HEK293 (cell line): ENCODE measurements around the gene CPNE5.

Source experiments
- GFI1B ChIP-seq: fragments of 450-650 bp; formaldehyde crosslinking; IDR thresholded peaks from 2 replicates; pipeline ENCODE4 v1.5.1; 2016; ENCODE audit warnings: missing biosample characterization, missing genetic modification characterization
- GLIS1 ChIP-seq: fragments of 450-650 bp; formaldehyde crosslinking; IDR thresholded peaks from 2 replicates; pipeline ENCODE4 v1.5.1; 2016; ENCODE audit warnings: missing biosample characterization, missing genetic modification characterization
- SALL2 ChIP-seq: fragments of 450-650 bp; formaldehyde crosslinking; IDR thresholded peaks from 2 replicates; pipeline ENCODE4 v1.5.0; 2017; ENCODE audit warnings: missing biosample characterization, mild to moderate bottlenecking, missing genetic modification characterization, borderline replicate concordance
- ZBTB7A ChIP-seq: fragments of 450-650 bp; formaldehyde crosslinking; IDR thresholded peaks from 2 replicates; pipeline ENCODE4 v1.5.1; 2016; ENCODE audit warnings: low read depth, missing biosample characterization, missing genetic modification characterization
- ZEB2 ChIP-seq: fragments of 450-650 bp; formaldehyde crosslinking; IDR thresholded peaks from 2 replicates; pipeline ENCODE4 v1.5.1; 2016; ENCODE audit warnings: missing biosample characterization, missing genetic modification characterization
- ZNF146 ChIP-seq: fragments of 450-650 bp; formaldehyde crosslinking; IDR thresholded peaks from 2 replicates; pipeline ENCODE4 v1.5.1; 2016; ENCODE audit warnings: missing biosample characterization, missing genetic modification characterization
- ZNF175 ChIP-seq: fragments of 450-650 bp; formaldehyde crosslinking; IDR thresholded peaks from 2 replicates; pipeline ENCODE4 v1.5.1; 2016; ENCODE audit warnings: missing biosample characterization, missing genetic modification characterization
- ZNF302 ChIP-seq: fragments of 450-650 bp; formaldehyde crosslinking; IDR thresholded peaks from 2 replicates; pipeline ENCODE4 v1.5.1; 2016; ENCODE audit warnings: missing biosample characterization, missing genetic modification characterization, low read depth
- ZNF341 ChIP-seq: fragments of 450-650 bp; formaldehyde crosslinking; IDR thresholded peaks from 2 replicates; pipeline ENCODE4; 2016; ENCODE audit warnings: low read depth, missing biosample characterization, missing genetic modification characterization
- ZNF366 ChIP-seq: fragments of 450-650 bp; formaldehyde crosslinking; conservative IDR thresholded peaks from 2 replicates; pipeline ENCODE4 v1.5.1; 2016; ENCODE audit warnings: missing biosample characterization, missing genetic modification characterization
- ZNF394 ChIP-seq: fragments of 450-650 bp; formaldehyde crosslinking; IDR thresholded peaks from 2 replicates; pipeline ENCODE4 v1.5.1; 2016; ENCODE audit warnings: missing biosample characterization, missing genetic modification characterization, mild to moderate bottlenecking, moderate library complexity, borderline replicate concordance
- ZNF549 ChIP-seq: fragments of 450-650 bp; IDR thresholded peaks from 2 replicates; pipeline ENCODE4 v1.5.1; 2018; ENCODE audit warnings: missing biosample characterization, missing genetic modification characterization, mild to moderate bottlenecking, inconsistent platforms, moderate library complexity
- ZNF555 ChIP-seq: fragments of 450-650 bp; formaldehyde crosslinking; conservative IDR thresholded peaks from 2 replicates; pipeline ENCODE4 v1.5.1; 2017; ENCODE audit warnings: missing biosample characterization, mild to moderate bottlenecking, missing genetic modification characterization, inconsistent platforms
- ZNF560 ChIP-seq: fragments of 450-650 bp; formaldehyde crosslinking; IDR thresholded peaks from 2 replicates; pipeline ENCODE4 v1.5.1; 2017; ENCODE audit warnings: missing biosample characterization, missing genetic modification characterization, borderline replicate concordance
- ZNF624 ChIP-seq: fragments of 450-650 bp; formaldehyde crosslinking; IDR thresholded peaks from 2 replicates; pipeline ENCODE4 v1.5.1; 2017; ENCODE audit warnings: missing biosample characterization, missing genetic modification characterization
- ZNF629 ChIP-seq: fragments of 450-650 bp; formaldehyde crosslinking; IDR thresholded peaks from 2 replicates; pipeline ENCODE4 v1.5.1; 2017; ENCODE audit warnings: missing biosample characterization, missing genetic modification characterization
- ZNF776 ChIP-seq: fragments of 450-650 bp; formaldehyde crosslinking; IDR thresholded peaks from 2 replicates; pipeline ENCODE4 v1.5.0; 2017; ENCODE audit warnings: missing biosample characterization, missing genetic modification characterization, borderline replicate concordance
- TF ChIP-seq, protein P1 (sequence below): fragments of 450-650 bp; formaldehyde crosslinking; IDR thresholded peaks from 2 replicates; pipeline ENCODE4 v1.5.1; 2017; ENCODE audit warnings: missing biosample characterization, missing genetic modification characterization
- TF ChIP-seq, protein P2 (sequence below): fragments of 450-650 bp; formaldehyde crosslinking; IDR thresholded peaks from 2 replicates; pipeline ENCODE4 v1.5.1; 2017; ENCODE audit warnings: missing biosample characterization, missing genetic modification characterization
- TF ChIP-seq, protein P3 (sequence below): fragments of 450-650 bp; formaldehyde crosslinking; IDR thresholded peaks from 2 replicates; pipeline ENCODE4 v1.5.1; 2017; ENCODE audit warnings: missing biosample characterization, missing genetic modification characterization
- TF ChIP-seq, protein P4 (sequence below): fragments of 450-650 bp; formaldehyde crosslinking; IDR thresholded peaks from 2 replicates; pipeline ENCODE4 v1.5.1; 2016; ENCODE audit warnings: missing biosample characterization, missing genetic modification characterization
- TF ChIP-seq, protein P5 (sequence below): fragments of 450-650 bp; formaldehyde crosslinking; IDR thresholded peaks from 2 replicates; pipeline ENCODE4 v1.5.1; 2017; ENCODE audit warnings: missing biosample characterization, missing genetic modification characterization
- TF ChIP-seq, protein P6 (sequence below): fragments of 450-650 bp; formaldehyde crosslinking; IDR thresholded peaks from 2 replicates; pipeline ENCODE4 v1.5.1; 2016; ENCODE audit warnings: missing biosample characterization, missing genetic modification characterization

Gene CPNE5

DNA sequence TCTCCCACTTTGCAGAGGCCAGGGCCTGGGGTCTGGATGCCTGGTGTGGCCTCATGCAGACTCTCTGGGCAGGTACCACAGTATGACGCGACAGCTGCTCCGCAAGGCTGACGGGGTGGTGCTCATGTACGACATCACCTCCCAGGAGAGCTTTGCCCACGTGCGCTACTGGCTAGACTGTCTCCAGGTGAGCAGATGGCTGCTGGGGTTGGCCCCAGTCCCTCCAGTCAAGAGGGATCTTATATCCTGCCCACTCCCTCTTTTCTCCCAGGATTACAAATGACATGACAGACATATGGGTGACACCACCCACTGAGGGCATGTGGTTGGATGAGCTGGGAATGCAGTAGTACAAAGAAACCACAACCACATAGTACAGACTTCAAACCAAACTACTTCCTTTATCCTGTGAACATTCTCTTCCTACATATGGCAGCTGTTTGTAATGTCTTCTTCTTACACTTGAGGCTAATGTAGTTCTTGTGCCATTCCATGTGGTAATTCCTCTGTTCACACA is 111.7 kb downstream of the CPNE5 start (continued):
- TF ChIP-seq, protein P1, sequence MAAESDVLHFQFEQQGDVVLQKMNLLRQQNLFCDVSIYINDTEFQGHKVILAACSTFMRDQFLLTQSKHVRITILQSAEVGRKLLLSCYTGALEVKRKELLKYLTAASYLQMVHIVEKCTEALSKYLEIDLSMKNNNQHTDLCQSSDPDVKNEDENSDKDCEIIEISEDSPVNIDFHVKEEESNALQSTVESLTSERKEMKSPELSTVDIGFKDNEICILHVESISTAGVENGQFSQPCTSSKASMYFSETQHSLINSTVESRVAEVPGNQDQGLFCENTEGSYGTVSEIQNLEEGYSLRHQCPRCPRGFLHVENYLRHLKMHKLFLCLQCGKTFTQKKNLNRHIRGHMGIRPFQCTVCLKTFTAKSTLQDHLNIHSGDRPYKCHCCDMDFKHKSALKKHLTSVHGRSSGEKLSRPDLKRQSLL (tag by site-specific recombination) = no peak
- TF ChIP-seq, protein P2, sequence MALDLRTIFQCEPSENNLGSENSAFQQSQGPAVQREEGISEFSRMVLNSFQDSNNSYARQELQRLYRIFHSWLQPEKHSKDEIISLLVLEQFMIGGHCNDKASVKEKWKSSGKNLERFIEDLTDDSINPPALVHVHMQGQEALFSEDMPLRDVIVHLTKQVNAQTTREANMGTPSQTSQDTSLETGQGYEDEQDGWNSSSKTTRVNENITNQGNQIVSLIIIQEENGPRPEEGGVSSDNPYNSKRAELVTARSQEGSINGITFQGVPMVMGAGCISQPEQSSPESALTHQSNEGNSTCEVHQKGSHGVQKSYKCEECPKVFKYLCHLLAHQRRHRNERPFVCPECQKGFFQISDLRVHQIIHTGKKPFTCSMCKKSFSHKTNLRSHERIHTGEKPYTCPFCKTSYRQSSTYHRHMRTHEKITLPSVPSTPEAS (tag by site-specific recombination) = no peak
- TF ChIP-seq, protein P3, sequence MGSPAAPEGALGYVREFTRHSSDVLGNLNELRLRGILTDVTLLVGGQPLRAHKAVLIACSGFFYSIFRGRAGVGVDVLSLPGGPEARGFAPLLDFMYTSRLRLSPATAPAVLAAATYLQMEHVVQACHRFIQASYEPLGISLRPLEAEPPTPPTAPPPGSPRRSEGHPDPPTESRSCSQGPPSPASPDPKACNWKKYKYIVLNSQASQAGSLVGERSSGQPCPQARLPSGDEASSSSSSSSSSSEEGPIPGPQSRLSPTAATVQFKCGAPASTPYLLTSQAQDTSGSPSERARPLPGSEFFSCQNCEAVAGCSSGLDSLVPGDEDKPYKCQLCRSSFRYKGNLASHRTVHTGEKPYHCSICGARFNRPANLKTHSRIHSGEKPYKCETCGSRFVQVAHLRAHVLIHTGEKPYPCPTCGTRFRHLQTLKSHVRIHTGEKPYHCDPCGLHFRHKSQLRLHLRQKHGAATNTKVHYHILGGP (tag by site-specific recombination) = no peak
- TF ChIP-seq ZNF366 = no peak
- no peak for TF ChIP-seq SALL2
- TF ChIP-seq, protein P4, sequence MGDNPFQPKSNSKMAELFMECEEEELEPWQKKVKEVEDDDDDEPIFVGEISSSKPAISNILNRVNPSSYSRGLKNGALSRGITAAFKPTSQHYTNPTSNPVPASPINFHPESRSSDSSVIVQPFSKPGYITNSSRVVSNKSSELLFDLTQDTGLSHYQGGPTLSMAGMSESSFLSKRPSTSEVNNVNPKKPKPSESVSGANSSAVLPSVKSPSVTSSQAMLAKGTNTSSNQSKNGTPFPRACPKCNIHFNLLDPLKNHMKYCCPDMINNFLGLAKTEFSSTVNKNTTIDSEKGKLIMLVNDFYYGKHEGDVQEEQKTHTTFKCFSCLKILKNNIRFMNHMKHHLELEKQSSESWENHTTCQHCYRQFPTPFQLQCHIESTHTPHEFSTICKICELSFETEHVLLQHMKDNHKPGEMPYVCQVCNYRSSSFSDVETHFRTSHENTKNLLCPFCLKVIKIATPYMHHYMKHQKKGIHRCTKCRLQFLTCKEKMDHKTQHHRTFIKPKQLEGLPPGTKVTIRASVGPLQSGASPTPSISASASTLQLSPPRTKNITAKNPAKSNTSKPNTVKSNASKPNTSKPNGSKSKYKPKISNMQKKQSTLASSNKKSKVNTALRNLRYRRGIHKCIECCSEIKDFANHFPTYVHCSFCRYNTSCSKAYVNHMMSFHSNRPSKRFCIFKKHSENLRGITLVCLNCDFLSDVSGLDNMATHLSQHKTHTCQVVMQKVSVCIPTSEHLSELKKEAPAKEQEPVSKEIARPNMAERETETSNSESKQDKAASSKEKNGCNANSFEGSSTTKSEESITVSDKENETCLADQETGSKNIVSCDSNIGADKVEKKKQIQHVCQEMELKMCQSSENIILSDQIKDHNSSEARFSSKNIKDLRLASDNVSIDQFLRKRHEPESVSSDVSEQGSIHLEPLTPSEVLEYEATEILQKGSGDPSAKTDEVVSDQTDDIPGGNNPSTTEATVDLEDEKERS (tag by site-specific recombination) = no peak
- no peak for TF ChIP-seq ZNF341 (tag by site-specific recombination)
- no peak for TF ChIP-seq ZNF624 (tag by site-specific recombination)
- TF ChIP-seq ZNF394 (tag by site-specific recombination) = no peak
- peak; percentile 28; the same call in 1 of the 2 replicates for TF ChIP-seq ZNF629
- TF ChIP-seq, protein P5, sequence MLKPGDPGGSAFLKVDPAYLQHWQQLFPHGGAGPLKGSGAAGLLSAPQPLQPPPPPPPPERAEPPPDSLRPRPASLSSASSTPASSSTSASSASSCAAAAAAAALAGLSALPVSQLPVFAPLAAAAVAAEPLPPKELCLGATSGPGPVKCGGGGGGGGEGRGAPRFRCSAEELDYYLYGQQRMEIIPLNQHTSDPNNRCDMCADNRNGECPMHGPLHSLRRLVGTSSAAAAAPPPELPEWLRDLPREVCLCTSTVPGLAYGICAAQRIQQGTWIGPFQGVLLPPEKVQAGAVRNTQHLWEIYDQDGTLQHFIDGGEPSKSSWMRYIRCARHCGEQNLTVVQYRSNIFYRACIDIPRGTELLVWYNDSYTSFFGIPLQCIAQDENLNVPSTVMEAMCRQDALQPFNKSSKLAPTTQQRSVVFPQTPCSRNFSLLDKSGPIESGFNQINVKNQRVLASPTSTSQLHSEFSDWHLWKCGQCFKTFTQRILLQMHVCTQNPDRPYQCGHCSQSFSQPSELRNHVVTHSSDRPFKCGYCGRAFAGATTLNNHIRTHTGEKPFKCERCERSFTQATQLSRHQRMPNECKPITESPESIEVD (tag by site-specific recombination) = no peak
- no peak for TF ChIP-seq ZBTB7A
- TF ChIP-seq, protein P6, sequence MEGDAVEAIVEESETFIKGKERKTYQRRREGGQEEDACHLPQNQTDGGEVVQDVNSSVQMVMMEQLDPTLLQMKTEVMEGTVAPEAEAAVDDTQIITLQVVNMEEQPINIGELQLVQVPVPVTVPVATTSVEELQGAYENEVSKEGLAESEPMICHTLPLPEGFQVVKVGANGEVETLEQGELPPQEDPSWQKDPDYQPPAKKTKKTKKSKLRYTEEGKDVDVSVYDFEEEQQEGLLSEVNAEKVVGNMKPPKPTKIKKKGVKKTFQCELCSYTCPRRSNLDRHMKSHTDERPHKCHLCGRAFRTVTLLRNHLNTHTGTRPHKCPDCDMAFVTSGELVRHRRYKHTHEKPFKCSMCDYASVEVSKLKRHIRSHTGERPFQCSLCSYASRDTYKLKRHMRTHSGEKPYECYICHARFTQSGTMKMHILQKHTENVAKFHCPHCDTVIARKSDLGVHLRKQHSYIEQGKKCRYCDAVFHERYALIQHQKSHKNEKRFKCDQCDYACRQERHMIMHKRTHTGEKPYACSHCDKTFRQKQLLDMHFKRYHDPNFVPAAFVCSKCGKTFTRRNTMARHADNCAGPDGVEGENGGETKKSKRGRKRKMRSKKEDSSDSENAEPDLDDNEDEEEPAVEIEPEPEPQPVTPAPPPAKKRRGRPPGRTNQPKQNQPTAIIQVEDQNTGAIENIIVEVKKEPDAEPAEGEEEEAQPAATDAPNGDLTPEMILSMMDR (tag by site-specific recombination) = no peak
- TF ChIP-seq ZNF560 = no peak
- no peak for TF ChIP-seq ZNF555 (tag by site-specific recombination)
- no peak for TF ChIP-seq ZNF549
- no peak for TF ChIP-seq ZNF302
- no peak for TF ChIP-seq ZEB2 (tag by site-specific recombination)
- TF ChIP-seq ZNF776 (tag by site-specific recombination) = no peak
- TF ChIP-seq GLIS1 (tag by site-specific recombination) = peak; percentile 50
- no peak for TF ChIP-seq ZNF175 (tag by site-specific recombination)
- TF ChIP-seq GFI1B (tag by site-specific recombination) = no peak
- no peak for TF ChIP-seq ZNF146 (tag by site-specific recombination)
